ENCODE measurements around the gene TSPEAR.

The TSPEAR gene

DNA sequence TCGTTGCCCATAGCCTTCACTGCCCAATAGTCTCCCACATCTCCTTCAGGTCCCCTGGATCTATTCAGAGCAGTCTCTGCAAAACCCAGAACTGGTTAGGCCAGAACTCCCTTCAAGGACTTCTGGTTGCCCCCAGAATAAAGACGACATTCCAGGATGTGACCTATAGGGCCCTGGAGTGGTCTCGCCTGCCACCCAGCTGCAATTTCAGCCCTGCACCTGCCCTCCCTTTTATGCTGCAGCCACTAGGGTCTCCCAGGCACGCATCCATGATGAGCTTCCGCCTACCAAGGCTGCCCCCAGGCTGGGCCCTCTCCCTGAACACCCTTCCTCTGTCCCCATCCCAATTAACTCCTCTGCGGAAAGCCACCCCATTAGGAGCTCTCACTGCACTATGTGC, 7.2 kb upstream of the TSPEAR start:
- no peak for DNase-seq

DNA sequence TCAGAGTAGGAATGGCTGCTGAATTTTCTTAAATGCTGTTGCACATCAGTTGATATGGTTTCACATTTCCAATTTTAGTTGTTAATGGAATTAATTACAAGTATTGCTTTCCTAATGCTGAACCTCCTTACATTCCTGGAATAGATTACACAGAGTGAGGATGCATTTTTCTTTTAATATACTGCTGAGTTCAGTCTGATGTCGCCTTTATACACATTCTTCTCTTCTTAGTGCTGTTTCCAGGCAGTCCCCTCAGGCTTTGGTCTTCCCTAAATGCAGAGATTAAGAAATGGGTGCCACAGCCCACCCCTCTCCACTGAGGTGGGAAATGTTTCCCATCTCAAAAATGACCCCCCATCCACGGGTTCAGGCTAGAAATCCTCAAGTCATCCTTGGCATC, 6.7 kb upstream of the TSPEAR start:
- DNase-seq = no peak

DNA sequence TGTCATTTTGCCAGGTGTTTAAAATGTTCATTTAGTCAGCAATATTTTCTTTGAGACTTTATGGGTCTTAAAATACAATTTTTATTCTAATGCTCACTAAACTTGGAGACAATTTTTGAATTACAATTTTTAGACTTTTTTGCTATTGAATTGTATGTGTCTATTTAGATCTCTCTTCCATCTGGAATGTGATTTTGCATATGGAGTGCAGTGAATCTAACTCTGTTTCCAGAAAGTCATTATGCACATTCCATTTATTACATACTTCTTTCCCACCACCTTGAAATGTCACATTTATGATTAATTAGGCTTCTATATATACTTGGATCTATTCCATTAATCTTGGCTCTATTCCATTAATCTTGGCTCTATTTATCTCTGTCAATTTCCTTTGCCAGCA, 5.6 kb upstream of the TSPEAR start:
- DNase-seq = no peak

- no peak for DNase-seq
These were observed 3.5 kb upstream of the TSPEAR start for GRCh38 chr21:44714905-44715304.

DNA sequence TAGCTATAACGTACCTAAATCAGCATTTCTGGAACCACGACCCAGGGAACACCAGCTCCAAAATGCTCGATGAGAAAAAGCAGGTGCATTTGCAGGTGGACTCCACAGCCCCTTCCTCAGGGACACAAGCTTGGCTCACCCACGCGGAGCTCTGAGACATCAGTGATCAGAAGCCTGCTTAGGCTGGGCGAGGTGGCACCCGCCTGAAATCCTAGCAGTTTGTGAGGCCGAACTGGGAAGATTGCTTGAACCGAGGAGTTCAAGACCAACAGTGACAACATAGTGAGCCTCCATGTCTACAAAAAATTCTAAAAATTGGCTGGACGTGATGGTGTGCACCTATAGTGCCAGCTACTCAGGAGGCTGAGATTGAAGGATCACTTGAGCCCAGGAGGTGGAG, 2.5 kb upstream of the TSPEAR start:
- no peak for DNase-seq

DNA sequence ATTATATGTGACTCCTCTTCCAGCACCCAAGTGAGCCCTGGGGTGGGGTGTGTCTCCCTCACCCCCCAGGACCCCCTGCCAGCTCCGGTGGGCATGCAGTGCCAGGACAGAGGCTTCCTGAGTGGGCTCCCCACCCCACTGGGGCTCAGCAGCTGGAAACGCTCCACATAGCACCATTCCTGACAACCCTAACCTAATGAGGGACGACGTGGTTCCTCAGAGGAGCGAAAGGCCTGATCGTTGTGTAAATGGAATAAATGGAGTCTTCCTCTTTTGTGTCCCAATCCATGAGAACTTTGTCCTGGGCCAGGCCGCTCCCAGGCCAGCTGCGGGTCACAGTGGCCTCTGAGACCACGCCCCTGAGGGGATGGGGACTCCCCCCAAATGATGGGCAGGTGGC, 1.8 kb upstream of the TSPEAR start:
- no peak for DNase-seq

DNA sequence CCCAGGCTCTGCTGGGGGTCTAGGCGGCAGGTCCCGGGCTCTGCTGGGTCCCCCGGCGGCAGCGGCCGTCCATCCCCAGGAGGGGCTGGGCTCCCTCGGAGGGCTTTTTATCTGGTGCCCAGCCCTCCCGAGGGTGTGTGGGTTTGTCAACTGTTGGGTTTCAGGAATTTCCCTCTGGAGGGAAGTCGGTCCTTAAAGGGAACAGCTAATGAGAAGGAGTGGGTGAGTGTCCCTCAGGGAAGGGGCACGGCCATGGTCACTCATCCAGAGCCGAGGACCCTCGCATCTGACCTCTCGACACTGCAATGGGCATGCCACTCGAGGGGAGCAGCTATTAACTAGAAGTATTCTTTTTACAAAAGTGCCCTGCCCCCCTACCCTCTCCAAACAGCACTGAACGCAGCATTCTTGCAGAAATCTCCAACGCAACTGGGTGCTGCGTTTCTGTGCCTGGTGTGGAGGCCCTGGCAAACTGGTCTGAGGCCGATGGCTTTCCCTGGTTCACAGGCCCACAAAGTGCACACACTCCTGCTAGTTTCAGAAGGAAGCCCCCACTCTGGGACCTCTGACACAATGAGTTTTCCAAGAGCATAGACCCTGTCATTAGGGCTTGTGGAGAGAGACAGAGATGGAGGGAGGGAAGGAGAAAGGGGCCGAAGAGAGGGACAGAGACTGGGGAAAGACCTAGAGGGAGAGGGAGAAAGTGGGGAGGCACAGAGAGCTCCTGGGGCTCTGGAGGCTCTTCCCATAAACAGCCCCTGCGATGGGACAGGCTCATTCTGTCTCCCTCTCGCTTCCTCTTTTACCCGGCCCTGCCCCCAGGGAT, 1.0 kb upstream of the TSPEAR start:
- DNase-seq = no peak

GRCh38 chr21:44710756-44711326, 531 bp downstream of the TSPEAR start:
- no peak for DNase-seq

DNA sequence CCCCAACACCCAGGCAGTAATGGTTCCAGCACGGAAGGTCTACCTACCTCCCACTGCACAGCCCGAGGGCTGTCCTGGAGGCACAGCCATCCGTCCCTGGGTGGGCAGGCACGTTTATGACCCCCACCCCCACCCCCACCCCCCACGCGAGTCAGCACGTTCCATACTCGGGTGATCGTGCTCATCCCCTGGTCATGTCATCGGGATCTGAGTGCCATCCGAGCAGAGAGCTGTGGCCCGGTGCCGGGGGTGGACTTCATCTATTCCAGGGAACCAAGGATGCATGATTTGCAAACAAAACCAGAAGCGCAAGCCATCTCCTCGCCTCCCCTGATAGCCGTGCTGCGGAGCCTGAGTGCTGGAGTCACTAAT, 1.1 kb downstream of the TSPEAR start:
- no peak for DNase-seq

DNA sequence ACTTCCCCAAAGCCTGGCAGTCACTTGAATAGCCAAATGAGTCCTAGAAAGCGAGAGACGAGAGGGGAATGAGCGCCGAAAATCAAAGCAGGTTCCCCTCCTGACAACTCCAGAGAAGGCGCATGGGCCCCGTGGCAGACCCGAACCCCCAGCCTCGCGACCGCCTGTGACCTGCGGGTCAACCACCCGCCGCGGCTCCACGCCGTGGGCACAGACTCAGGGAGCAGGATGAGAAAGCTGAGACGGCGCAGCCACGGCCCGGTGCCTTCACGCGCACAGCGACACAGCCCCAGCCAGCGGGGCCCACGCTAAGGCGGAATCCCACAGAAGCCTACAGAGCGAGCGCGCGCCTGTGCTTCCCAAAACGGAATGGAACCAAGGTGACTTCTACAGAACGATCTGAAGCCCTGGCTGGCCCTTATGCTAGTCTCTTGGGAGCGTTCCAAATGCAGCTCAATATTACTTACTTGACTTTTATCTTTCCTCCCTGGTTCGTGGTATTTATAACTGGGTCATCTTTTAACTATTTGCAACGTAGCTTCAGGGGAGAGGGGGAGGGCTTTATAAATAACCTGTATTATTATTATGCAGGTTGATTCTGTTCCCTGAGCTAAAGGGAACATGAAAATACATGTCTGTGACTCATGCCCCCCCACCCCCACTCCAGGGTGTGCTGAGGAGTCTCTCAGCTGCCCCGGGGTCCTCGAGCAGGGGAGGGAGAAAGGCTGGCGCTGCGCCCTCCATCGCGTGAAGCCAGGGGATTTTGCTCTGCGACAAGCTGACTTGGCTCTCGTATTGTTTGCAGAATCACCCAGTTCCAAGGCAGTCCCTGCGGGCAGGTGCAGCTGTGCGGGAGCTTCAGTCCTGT, 1.7 kb downstream of the TSPEAR start:
- no peak for DNase-seq

GRCh38 chr21:44708866-44709425, 2.4 kb downstream of the TSPEAR start:
- no peak for DNase-seq

DNA sequence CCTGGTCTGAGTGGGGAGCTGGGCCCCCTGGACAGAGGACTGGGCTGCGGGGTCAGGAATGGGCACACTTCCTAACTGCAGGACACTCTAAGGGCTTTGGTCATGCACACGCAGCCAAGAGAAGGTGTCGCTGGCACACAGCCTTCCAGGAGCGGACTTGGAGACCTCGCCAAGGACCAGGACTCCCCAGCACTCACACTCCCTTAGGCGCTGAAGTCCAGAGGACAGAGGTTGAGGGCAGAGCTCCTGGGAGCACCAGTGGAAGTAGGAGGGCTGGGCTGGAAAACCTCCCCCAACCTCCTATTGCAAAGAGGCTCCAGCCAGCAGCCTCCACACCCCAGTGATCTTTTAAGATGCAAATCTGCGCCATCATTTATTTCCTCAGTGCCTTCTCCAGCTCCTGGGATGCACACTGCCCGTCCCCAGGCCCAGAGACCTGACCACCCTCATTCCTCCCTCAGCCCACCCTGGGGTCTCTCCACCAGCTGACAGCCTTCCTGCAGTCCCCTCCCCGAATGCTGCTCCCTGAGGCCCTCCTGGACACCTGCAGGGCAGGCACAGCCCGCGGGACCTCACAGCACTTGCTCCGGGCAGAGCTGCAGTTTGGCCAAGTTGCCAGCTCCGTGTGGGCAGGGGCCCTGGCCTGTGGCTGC, 3.0 kb downstream of the TSPEAR start:
- no peak for DNase-seq

GRCh38 chr21:44706706-44707581, 4.4 kb downstream of the TSPEAR start:
- DNase-seq = no peak

- no peak for DNase-seq
These were observed 5.2 kb downstream of the TSPEAR start for GRCh38 chr21:44706026-44706705.

GRCh38 chr21:44704636-44705001, 6.8 kb downstream of the TSPEAR start:
- no peak for DNase-seq

DNA sequence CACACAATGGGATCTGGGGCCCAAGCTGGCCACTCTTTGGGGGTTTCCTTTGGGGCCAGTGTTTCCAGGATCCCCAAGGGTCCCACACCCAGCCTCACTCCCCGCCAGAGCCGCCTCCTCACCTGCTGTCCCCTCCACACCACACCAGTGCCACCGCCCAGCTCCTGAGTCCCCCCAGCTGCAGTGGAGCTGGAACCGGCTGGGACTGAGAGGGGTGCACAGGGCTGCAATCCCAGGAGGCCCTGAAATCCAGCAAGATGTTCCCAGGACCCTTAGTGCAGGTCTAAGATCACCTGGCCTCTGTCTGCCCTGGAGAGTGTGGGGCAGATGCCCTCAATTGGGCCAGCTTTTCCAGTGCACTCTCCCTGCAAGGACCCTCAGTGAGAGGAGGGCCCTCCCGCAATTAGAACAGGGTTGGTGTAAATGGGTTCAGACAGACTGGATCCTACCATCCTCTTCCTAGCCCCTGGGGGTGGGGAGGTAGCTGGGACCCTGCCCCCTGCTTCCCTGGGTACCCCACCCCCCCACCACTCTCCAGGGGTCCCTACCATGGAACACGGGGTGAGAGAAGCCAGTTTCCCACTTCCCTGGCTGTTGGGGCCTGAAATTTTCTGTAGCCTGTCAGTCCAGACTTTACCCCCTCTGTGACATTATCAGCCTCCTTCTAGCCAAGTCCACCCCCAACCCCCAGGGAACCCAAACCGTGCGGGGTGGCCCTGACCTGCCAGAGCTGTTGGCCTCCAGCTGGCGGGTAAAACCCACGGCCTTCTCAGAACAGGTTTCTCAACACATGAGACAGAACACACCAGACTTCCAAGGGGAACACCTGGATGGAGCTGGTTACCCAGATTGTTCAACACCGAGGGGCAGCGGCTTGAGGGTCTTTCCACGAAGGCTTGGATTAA, 7.4 kb downstream of the TSPEAR start:
- no peak for DNase-seq

DNA sequence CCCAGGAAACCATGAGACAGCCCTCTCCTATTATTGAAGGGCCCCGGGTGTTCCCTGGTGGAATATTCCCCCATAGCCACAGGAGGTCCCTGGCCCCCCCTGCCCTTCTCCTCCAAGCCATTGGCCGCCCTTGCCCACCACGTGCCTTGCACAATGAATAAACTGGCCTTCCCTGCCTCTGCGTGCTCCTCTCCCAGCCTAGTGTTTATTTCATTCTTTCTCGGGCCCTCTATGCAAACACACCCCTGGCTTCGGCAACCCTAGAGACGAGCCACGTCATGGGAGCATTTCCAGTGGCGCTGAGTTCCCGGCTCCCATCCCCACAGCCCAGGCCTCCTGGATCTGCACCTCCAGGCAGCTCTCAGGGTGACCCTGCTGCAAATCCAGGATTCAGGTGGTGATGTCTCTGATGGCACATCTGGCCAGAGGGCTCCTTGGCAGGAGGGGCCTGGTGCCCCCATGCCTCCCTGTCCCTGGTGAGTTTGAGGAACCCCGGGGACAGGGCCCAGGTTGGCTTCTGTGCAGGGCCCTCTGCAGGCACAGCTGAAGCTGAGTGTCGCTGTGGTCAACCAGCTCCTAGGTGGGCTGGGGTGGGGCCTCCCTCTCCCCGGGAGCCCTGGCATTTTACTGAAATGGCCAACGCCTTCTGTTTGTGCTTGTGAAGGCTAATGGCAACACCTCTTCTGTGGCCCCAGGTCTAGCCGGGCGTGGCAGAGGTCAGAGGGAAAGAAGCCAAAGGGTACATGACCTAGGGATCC, 8.2 kb downstream of the TSPEAR start:
- no peak for DNase-seq

GRCh38 chr21:44702111-44702972, 9.0 kb downstream of the TSPEAR start:
- DNase-seq = no peak

GRCh38 chr21:44701541-44701940, 9.8 kb downstream of the TSPEAR start:
- no peak for DNase-seq
